Gastroesophageal sphincter (tissue), 3 donors: ENCODE data around the gene NR2C1.

Experiments used
- CTCF ChIP-seq, 4 experiments: fragments of 200-600 bp in 2 of 4; fragments of 450-650 bp in 2 of 4; sonication (generic) in 1 of 4; IDR thresholded peaks; one replicate each; pipeline ENCODE4 v1.5.1; 2017 to 2019; ENCODE audit warnings: antibody characterized with exemption in 4 of 4, mild to moderate bottlenecking in 2 of 4, moderate library complexity in 2 of 4
- EP300 ChIP-seq: sonication (generic); formaldehyde crosslinking; IDR thresholded peaks from one replicate; pipeline ENCODE4 v1.6.1; 2017; ENCODE audit warnings: antibody characterized with exemption, mild to moderate bottlenecking
- POLR2AphosphoS5 ChIP-seq: sonication (generic); formaldehyde crosslinking; IDR thresholded peaks from one replicate; pipeline ENCODE4 v1.6.1; 2017; ENCODE audit warnings: antibody characterized with exemption

- TF ChIP-seq CTCF (IDR thresholded peaks at IDR 0.05) (no peak), POLR2AphosphoS5 (no peak), EP300 (no peak)
Observed at GRCh38 chr12:94998326-94998725, 75.1 kb downstream of the NR2C1 start.
